ENCODE results near the gene FKBP8. TPM values are rescaled to one million over a fixed set of nuclear protein-coding genes. Genes with fewer than 3 reads are reported as not detected.

FKBP8 gene
- total RNA-seq, 1 donor from 2014 or later: 203 TPM

DNA sequence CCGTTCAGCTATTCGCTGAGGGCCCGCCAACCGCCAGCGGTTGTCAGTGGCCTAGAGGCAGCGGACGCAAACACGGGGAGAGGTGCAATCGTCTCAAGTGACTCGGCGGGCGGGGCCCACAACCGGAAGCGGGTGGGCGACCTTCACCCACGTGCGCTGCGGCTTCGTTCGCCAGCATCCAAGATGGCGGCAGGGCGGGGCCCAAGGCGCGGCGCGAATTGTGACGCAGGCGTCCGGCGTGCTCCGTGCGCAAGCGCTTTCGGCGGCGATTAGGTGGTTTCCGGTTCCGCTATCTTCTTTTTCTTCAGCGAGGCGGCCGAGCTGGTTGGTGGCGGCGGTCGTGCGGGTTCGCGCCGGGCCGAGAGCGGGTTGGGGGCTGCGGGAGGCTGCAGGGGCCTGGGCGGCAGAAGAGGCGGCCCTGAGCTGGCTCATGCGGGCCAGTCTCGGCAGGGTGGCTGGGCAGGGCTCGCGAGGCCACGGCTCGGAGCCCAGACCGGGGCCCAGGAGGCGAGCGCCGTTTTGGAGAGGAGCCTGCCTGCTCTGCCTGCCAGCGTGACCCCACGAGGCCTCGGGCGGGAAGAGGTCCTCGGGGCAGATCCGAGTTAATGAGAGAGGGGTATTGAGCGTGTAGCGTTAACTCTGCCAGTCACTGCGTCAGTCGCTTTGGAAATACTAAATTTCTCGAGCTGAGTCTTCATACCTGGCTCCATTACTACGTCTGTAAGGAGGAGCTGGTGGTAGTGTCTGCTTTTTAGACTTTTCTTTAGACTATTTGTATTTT, 28.4 kb upstream of the FKBP8 start, which contains the start of gene UBA52:
Gene UBA52, plus strand, starts transcription at position 294 of the 781 bp plus-strand sequence. CDS start 1,444 bp downstream, outside the sequence.
- TF ChIP-seq, protein P1, sequence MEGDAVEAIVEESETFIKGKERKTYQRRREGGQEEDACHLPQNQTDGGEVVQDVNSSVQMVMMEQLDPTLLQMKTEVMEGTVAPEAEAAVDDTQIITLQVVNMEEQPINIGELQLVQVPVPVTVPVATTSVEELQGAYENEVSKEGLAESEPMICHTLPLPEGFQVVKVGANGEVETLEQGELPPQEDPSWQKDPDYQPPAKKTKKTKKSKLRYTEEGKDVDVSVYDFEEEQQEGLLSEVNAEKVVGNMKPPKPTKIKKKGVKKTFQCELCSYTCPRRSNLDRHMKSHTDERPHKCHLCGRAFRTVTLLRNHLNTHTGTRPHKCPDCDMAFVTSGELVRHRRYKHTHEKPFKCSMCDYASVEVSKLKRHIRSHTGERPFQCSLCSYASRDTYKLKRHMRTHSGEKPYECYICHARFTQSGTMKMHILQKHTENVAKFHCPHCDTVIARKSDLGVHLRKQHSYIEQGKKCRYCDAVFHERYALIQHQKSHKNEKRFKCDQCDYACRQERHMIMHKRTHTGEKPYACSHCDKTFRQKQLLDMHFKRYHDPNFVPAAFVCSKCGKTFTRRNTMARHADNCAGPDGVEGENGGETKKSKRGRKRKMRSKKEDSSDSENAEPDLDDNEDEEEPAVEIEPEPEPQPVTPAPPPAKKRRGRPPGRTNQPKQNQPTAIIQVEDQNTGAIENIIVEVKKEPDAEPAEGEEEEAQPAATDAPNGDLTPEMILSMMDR (IDR thresholded peaks at IDR 0.05; ENCODE audit: partially characterized antibody, unreplicated experiment): no peak
- peak; percentile 99 for DNase-seq
- peak within 1 kb of the TSS; percentile 68 for H3K27ac Mint-ChIP-seq (ENCODE audit: unreplicated experiment)
- no peaks in the 10 kb centered on the region for H3K36me3 Mint-ChIP-seq (ENCODE audit: unreplicated experiment)
- peaks cover 9% of the 10 kb centered on the region for H3K4me1 Mint-ChIP-seq (ENCODE audit: low read depth, unreplicated experiment)
- H3K27me3 Mint-ChIP-seq (ENCODE audit: unreplicated experiment): peaks cover 4% of the 10 kb centered on the region
- peak within 1 kb of the TSS; percentile 90 for H3K4me3 Mint-ChIP-seq (ENCODE audit: unreplicated experiment)
- H3K9me3 Mint-ChIP-seq (ENCODE audit: unreplicated experiment): peaks cover 3% of the 10 kb centered on the region

DNA sequence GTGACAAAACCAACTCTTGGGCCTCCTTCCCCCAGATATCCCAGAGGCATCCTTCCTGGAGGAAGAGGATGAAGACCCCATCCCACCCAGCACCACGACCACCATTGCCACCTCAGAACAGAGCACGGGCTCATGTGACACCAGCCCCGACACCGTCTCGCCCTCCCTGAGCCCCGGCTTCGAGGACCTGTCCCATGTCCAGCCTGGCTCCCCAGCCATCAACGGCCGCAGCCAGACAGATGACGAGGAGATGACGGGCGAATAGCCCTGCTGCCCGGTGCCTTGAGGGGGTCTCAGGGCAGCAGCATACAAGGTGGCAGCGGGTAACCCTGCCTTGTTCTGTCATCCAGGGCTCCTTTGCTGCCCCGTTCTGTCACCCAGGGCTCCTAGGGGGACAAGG, 25.0 kb upstream of the FKBP8 start:
- no peak for DNase-seq
- H3K4me3 Mint-ChIP-seq (ENCODE audit: unreplicated experiment): no peak overlapping the region
- TF ChIP-seq, protein P1 (IDR thresholded peaks at IDR 0.05; ENCODE audit: partially characterized antibody, unreplicated experiment): no peak
- no peaks in the 10 kb centered on the region for H3K27me3 Mint-ChIP-seq (ENCODE audit: unreplicated experiment)
- H3K36me3 Mint-ChIP-seq (ENCODE audit: unreplicated experiment): no peaks in the 10 kb centered on the region
- H3K9me3 Mint-ChIP-seq (ENCODE audit: unreplicated experiment): peaks cover 3% of the 10 kb centered on the region
- peaks cover 8% of the 10 kb centered on the region for H3K4me1 Mint-ChIP-seq (ENCODE audit: low read depth, unreplicated experiment)
- H3K27ac Mint-ChIP-seq (ENCODE audit: unreplicated experiment): no peak overlapping the region

DNA sequence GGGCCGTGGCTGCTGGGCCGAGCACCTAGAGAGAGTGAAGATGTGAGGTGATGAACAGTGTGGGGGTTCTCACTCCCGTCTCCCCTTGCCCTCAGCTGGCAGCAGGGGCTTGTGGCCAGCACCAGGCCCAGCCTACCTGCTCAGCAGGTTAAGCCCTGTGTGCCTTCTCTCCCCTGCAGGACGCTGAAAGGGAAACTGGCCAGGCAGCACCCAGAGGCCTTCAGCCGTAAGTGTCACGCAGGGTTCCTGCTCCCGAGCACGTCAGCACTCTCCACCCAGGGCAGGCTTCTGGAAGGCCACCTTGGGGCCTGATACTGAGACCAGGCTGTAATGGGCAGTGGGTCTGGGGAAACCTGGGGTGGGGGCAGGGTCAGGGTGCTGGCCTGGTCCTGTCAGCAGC, 23.6 kb upstream of the FKBP8 start:
- no peak for DNase-seq
- no peaks in the 10 kb centered on the region for H3K36me3 Mint-ChIP-seq (ENCODE audit: unreplicated experiment)
- TF ChIP-seq, protein P1 (IDR thresholded peaks at IDR 0.05; ENCODE audit: partially characterized antibody, unreplicated experiment): no peak
- no peak overlapping the region for H3K27ac Mint-ChIP-seq (ENCODE audit: unreplicated experiment)
- H3K9me3 Mint-ChIP-seq (ENCODE audit: unreplicated experiment): no peaks in the 10 kb centered on the region
- no peak overlapping the region for H3K4me3 Mint-ChIP-seq (ENCODE audit: unreplicated experiment)
- no peaks in the 10 kb centered on the region for H3K4me1 Mint-ChIP-seq (ENCODE audit: low read depth, unreplicated experiment)
- H3K27me3 Mint-ChIP-seq (ENCODE audit: unreplicated experiment): no peaks in the 10 kb centered on the region

DNA sequence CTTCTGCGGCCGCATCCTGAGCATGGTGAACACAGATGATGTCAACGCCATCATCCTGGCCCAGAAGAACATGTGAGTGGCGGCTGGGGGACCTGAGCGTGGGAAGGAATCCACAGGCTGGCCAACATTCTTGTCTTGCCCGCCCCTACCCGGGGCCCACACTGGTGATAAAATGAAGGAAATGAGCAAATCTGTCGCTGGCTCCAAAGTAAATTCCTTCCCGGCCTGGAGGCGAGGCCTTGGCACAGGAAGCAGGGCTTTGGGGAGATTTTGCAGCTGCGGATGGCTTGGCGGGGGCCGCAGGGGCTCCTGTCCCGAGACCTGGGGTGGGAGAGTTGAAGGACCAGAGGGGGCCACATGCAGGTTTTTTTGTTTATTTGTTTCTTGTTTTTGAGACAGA, 18.7 kb upstream of the FKBP8 start:
- Mint-ChIP-seq H3K4me3 (ENCODE audit: unreplicated experiment) (no peak overlapping the region), H3K27ac (ENCODE audit: unreplicated experiment) (no peak overlapping the region), H3K9me3 (ENCODE audit: unreplicated experiment) (peaks cover 4% of the 10 kb centered on the region), H3K36me3 (ENCODE audit: unreplicated experiment) (no peaks in the 10 kb centered on the region), H3K4me1 (ENCODE audit: low read depth, unreplicated experiment) (peaks cover 3% of the 10 kb centered on the region), H3K27me3 (ENCODE audit: unreplicated experiment) (no peaks in the 10 kb centered on the region)
- no peak for DNase-seq
- TF ChIP-seq, protein P1 (IDR thresholded peaks at IDR 0.05; ENCODE audit: partially characterized antibody, unreplicated experiment): no peak

DNA sequence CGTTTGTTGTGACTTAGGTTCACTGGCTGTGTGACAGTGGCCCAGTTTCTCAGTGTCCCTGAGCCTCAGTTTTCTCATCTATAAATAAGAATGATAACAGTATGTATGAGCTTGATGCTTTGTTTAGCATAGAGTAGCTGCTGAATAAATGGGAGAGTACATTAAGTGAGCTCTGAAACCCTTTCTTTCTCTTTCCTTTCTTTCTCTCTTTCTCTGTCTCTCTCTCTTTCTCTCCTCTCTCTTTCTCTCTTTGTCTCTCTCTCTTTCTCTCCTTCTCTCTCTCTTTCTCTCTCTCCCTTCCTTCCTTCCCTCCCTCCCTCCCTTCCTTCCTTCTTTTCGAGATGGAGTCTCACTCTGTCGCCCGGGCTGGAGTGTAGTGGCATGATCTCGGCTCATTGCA, 16.3 kb upstream of the FKBP8 start:
- no peaks in the 10 kb centered on the region for H3K27me3 Mint-ChIP-seq (ENCODE audit: unreplicated experiment)

More for the DNA sequence above, 16.3 kb upstream of the FKBP8 start:
- H3K4me3 Mint-ChIP-seq (ENCODE audit: unreplicated experiment): no peak overlapping the region
- no peak overlapping the region for H3K27ac Mint-ChIP-seq (ENCODE audit: unreplicated experiment)
- H3K36me3 Mint-ChIP-seq (ENCODE audit: unreplicated experiment): no peaks in the 10 kb centered on the region
- no peak for DNase-seq
- TF ChIP-seq, protein P1 (IDR thresholded peaks at IDR 0.05; ENCODE audit: partially characterized antibody, unreplicated experiment): no peak
- H3K4me1 Mint-ChIP-seq (ENCODE audit: low read depth, unreplicated experiment): peaks cover 3% of the 10 kb centered on the region
- H3K9me3 Mint-ChIP-seq (ENCODE audit: unreplicated experiment): peaks cover 4% of the 10 kb centered on the region

All from glutamatergic neuron (in vitro differentiated cells).